SK-N-SH (cell line): ENCODE results near the gene CFAP97. TPM values are rescaled to one million over a fixed set of nuclear protein-coding genes. Genes with fewer than 3 reads are reported as not detected.
A peak's percentile ranks its signal among the peaks of the same experiment; 100 is the strongest.

Experiments used
- CTCF ChIA-PET: fragments of 300-600, 350-600 bp; formaldehyde crosslinking; extraction: SDS; loops from one replicate; lab custom pipeline; 2021; lab: Yijun Ruan, JAX
- POLR2A ChIA-PET: fragments of 350-600 bp; sonication (Branson Sonifier 250); formaldehyde crosslinking; extraction: SDS; loops from one replicate; lab custom pipeline; 2020; ENCODE audit warnings: antibody characterized with exemption, inconsistent platforms; lab: Yijun Ruan, JAX
- DNase-seq: peaks from one replicate; pipeline ENCODE4 v3.0.0; 2012
- H2AFZ ChIP-seq: fragments of 200-600 bp; sonication (generic); 2 replicates; pipeline ENCODE4 v1.8.1; 2016; ENCODE audit warnings: antibody characterized with exemption, mild to moderate bottlenecking, low read depth
- H3F3A ChIP-seq: fragments of 200-600 bp; sonication (generic); replicated peaks from 2 replicates; pipeline ENCODE3; 2016; ENCODE audit warnings: antibody characterized with exemption, mild to moderate bottlenecking; ENCODE audit not compliant: insufficient read depth
- H3K27ac ChIP-seq, 2 experiments: fragments of 200-500 bp in 1 of 2; fragments of 200-600 bp in 1 of 2; sonication (Bioruptor generic) in 1 of 2; sonication (generic), shearing (Covaris generic) in 1 of 2; 2 replicates each; pipeline versions ENCODE4 v1.5.1 to v1.6.1; 2014 to 2016; ENCODE audit warnings: low read depth in 2 of 2, inconsistent platforms in 1 of 2, low read length in 1 of 2, mild to moderate bottlenecking in 1 of 2, mixed read lengths in 1 of 2
- H3K27me3 ChIP-seq: fragments of 200-600 bp; sonication (generic), shearing (Covaris generic); 2 replicates; pipeline ENCODE4 v1.6.1; 2016; ENCODE audit warnings: mixed run types; ENCODE audit not compliant: insufficient read depth
- H3K36me3 ChIP-seq, 2 experiments: fragments of 200-500 bp in 1 of 2; fragments of 200-600 bp in 1 of 2; sonication (Bioruptor generic) in 1 of 2; sonication (generic) in 1 of 2; replicated peaks in 1 of 2; 2 replicates each; pipeline versions ENCODE3 to v1.5.1; 2014 to 2016; ENCODE audit warnings: low read length in 1 of 2, mild to moderate bottlenecking in 1 of 2; ENCODE audit not compliant: insufficient read depth in 2 of 2, control insufficient read depth in 1 of 2
- H3K4me1 ChIP-seq, 2 experiments: fragments of 200-500 bp in 1 of 2; fragments of 200-600 bp in 1 of 2; sonication (Bioruptor generic) in 1 of 2; sonication (generic), shearing (Covaris generic) in 1 of 2; 2 replicates each; pipeline versions ENCODE4 v1.5.1 to v1.6.1; 2014 to 2016; ENCODE audit warnings: low read depth in 1 of 2, low read length in 1 of 2, mixed run types in 1 of 2; ENCODE audit not compliant: insufficient read depth in 2 of 2, control insufficient read depth in 1 of 2
- H3K4me2 ChIP-seq: fragments of 200-600 bp; sonication (generic), shearing (Covaris generic); 2 replicates; pipeline ENCODE4 v1.6.1; 2017; ENCODE audit warnings: mixed run types
- H3K4me3 ChIP-seq, 2 experiments: fragments of 200-500 bp in 1 of 2; fragments of 200-600 bp in 1 of 2; sonication (Bioruptor generic) in 1 of 2; sonication (generic), shearing (Covaris generic) in 1 of 2; 2 replicates each; pipeline versions ENCODE4 v1.5.1 to v1.8.1; 2014 to 2016; ENCODE audit warnings: low read depth in 2 of 2, inconsistent platforms in 1 of 2, low read length in 1 of 2, mild to moderate bottlenecking in 1 of 2, mixed read lengths in 1 of 2, moderate library complexity in 1 of 2
- H3K79me2 ChIP-seq: fragments of 200-600 bp; sonication (generic); 2 replicates; pipeline ENCODE4 v1.8.1; 2017; ENCODE audit warnings: mild to moderate bottlenecking; ENCODE audit not compliant: insufficient read depth
- H3K9ac ChIP-seq: fragments of 200-600 bp; sonication (generic); 2 replicates; pipeline ENCODE4 v1.6.1; 2017; ENCODE audit warnings: mixed run types
- H3K9me2 ChIP-seq: fragments of 200-600 bp; sonication (generic); 2 replicates; pipeline ENCODE4 v1.6.1; 2017; ENCODE audit warnings: mixed run types
- H3K9me3 ChIP-seq: fragments of 200-600 bp; sonication (generic); 2 replicates; pipeline ENCODE4 v1.6.1; 2017; ENCODE audit warnings: mixed run types, mild to moderate bottlenecking, moderate library complexity
- H4K20me1 ChIP-seq: fragments of 200-600 bp; sonication (generic); 2 replicates; pipeline ENCODE4 v1.6.1; 2017; ENCODE audit warnings: mild to moderate bottlenecking, mixed run types; ENCODE audit not compliant: insufficient read depth
- ELF1 ChIP-seq: IDR thresholded peaks from 2 replicates; pipeline ENCODE4 v1.4.0; 2012
- GABPA ChIP-seq: IDR thresholded peaks from 2 replicates; pipeline ENCODE4 v1.4.0; 2012; ENCODE audit warnings: low read depth, mild to moderate bottlenecking
- IRF3 ChIP-seq: fragments of 150-350 bp; IDR thresholded peaks from 2 replicates; pipeline ENCODE4 v1.6.1; 2016; ENCODE audit warnings: mild to moderate bottlenecking, low read depth, low read length
- JUND ChIP-seq: IDR thresholded peaks from 2 replicates; pipeline ENCODE4 v1.4.0; 2012
- MXI1 ChIP-seq: IDR thresholded peaks from 2 replicates; pipeline ENCODE4 v1.6.1; 2012; ENCODE audit warnings: mild to moderate bottlenecking, low read depth, low read length, improper control_type of control experiment
- RXRA ChIP-seq: IDR thresholded peaks from 2 replicates; pipeline ENCODE4 v1.4.0; 2012; ENCODE audit warnings: low read depth, mild to moderate bottlenecking, borderline replicate concordance
- SIN3A ChIP-seq: IDR thresholded peaks from 2 replicates; pipeline ENCODE4 v1.6.1; 2012; ENCODE audit warnings: low read depth, mild to moderate bottlenecking, low read length, moderate library complexity, borderline replicate concordance
- SMC3 ChIP-seq: IDR thresholded peaks from 2 replicates; pipeline ENCODE4 v1.6.1; 2012; ENCODE audit warnings: low read depth, low read length, improper control_type of control experiment
- WGBS: methylation state at CpG from one replicate; pipeline ENCODE4 v1.1.6; 2017; ENCODE audit warnings: low lambda C conversion rate; 5-methylcytosine and 5-hydroxymethylcytosine counted together
- polyA plus RNA-seq, 3 experiments: library from polyadenylated mRNA; depleted of rRNA; stranded (reverse); fragments of >200 nt; gene quantifications; 2 replicates each; pipeline ENCODE4 v1.2.3, GENCODE V29; 2012
- TF ChIP-seq, protein P1 (sequence below): fragments of 200-600 bp; sonication (generic); IDR thresholded peaks from 2 replicates; pipeline ENCODE4 v1.6.1; 2017; ENCODE audit warnings: antibody characterized with exemption, mild to moderate bottlenecking, moderate library complexity
- TF ChIP-seq, protein P2 (sequence below): IDR thresholded peaks from 2 replicates; pipeline ENCODE4 v1.4.0; 2012; ENCODE audit warnings: low read depth, borderline replicate concordance

CFAP97 gene
- polyA plus RNA-seq, 1 of the 3 experiments (the other 2 are of a cell fraction): 10.6 TPM

DNA sequence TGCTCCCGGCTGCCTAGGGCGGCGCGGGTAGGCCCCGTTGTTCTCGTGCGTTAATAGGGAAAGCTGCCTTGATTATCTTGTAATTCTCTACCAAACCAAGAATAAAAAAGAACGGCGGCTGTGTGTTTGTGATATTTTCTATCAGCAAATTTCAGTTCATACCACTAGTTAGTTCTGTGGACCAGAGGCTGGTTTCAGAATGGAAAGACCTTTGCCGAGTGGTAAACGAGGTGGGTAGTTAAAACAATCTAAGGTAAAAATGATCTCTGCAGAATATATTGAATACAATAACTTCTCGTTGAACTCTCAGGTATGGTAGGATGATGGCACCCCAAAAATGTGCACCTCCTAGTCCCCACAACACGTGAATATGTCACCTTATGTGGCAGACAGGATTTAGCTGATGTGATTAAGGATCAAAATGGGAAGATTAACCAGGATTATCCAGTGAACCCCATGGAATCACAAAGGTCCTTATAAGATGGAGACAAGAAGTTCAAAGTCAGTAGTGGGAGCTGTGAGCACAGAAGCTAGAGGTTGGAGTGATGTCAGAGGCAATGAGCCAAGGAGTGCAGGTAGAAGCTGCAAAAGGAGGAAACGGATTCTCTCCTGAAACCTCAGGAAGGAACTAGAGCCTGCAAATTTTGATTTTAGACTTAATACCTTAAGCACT lies 574 bp upstream of the CFAP97 start:
- H3K4me1 ChIP-seq: peaks cover 15% of the 10 kb centered on the region in 2 experiments; a peak in 3 of 4 replicates
- H4K20me1 ChIP-seq: no peaks in the 10 kb centered on the region
- H3K4me3 ChIP-seq: peak overlapping the region; percentile 61 to 72
- peak overlapping the region; percentile 93 for H3K9ac ChIP-seq
- WGBS: 11% methylated on average over 13 of the region's 14 CpGs
- no peak for DNase-seq
- H3K36me3 ChIP-seq: peaks cover 0 to 4% of the 10 kb centered on the region in 2 experiments
- H3K79me2 ChIP-seq: peaks cover 57% of the 10 kb centered on the region
- H3K4me2 ChIP-seq: peak overlapping the region; percentile 84
- ChIA-PET CTCF (interaction anchor here (1.7 kb wide), 1 partner anchor 20 kb away, joined by 4 read pairs; no protein-coding TSS in a partner anchor), POLR2A (interaction anchor here (1.0 kb wide), 1 partner anchor 192 kb away, joined by 5 read pairs; the partner anchor contains the start of genes ANKRD37 and LRP2BP)
- no peaks in the 10 kb centered on the region for H3K9me3 ChIP-seq
- peaks cover 18% of the 10 kb centered on the region for H3F3A ChIP-seq
- H2AFZ ChIP-seq: peak overlapping the region; percentile 94
- peak overlapping the region; percentile 80 to 84; a peak in 3 of 4 replicates for H3K27ac ChIP-seq
- TF ChIP-seq SMC3 (0 out of 2 replicates have a peak, but pooled peaks have one; percentile 14), SIN3A (0 out of 2 replicates have a peak, but pooled peaks have one; percentile 19), JUND (no peak), MXI1 (peak; percentile 18; the same call in 1 of the 2 replicates)
- TF ChIP-seq, protein P1, sequence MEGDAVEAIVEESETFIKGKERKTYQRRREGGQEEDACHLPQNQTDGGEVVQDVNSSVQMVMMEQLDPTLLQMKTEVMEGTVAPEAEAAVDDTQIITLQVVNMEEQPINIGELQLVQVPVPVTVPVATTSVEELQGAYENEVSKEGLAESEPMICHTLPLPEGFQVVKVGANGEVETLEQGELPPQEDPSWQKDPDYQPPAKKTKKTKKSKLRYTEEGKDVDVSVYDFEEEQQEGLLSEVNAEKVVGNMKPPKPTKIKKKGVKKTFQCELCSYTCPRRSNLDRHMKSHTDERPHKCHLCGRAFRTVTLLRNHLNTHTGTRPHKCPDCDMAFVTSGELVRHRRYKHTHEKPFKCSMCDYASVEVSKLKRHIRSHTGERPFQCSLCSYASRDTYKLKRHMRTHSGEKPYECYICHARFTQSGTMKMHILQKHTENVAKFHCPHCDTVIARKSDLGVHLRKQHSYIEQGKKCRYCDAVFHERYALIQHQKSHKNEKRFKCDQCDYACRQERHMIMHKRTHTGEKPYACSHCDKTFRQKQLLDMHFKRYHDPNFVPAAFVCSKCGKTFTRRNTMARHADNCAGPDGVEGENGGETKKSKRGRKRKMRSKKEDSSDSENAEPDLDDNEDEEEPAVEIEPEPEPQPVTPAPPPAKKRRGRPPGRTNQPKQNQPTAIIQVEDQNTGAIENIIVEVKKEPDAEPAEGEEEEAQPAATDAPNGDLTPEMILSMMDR: no peak
- no peaks in the 10 kb centered on the region for H3K9me2 ChIP-seq
- H3K27me3 ChIP-seq: no peaks in the 10 kb centered on the region

GRCh38 chr4:185202984-185203485 lies 765 bp downstream of the CFAP97 start:
- Histone ChIP-seq H3K36me3 (peaks cover 0 to 9% of the 10 kb centered on the region in 2 experiments), H3F3A (peaks cover 18% of the 10 kb centered on the region), H4K20me1 (no peaks in the 10 kb centered on the region), H3K9ac (peak overlapping the region; percentile 93), H2AFZ (peak overlapping the region; percentile 71), H3K9me2 (no peaks in the 10 kb centered on the region), H3K4me3 (peak overlapping the region; percentile 61 to 72), H3K79me2 (peaks cover 70% of the 10 kb centered on the region), H3K9me3 (no peaks in the 10 kb centered on the region), H3K27ac (peak overlapping the region; percentile 80 to 84), H3K4me1 (peaks cover 11 to 15% of the 10 kb centered on the region in 2 experiments; a peak in 3 of 4 replicates), H3K4me2 (peak overlapping the region; percentile 93), H3K27me3 (no peaks in the 10 kb centered on the region)
- no peak for TF ChIP-seq ELF1
- no peak for TF ChIP-seq GABPA
- TF ChIP-seq SMC3: no peak
- TF ChIP-seq, protein P2, sequence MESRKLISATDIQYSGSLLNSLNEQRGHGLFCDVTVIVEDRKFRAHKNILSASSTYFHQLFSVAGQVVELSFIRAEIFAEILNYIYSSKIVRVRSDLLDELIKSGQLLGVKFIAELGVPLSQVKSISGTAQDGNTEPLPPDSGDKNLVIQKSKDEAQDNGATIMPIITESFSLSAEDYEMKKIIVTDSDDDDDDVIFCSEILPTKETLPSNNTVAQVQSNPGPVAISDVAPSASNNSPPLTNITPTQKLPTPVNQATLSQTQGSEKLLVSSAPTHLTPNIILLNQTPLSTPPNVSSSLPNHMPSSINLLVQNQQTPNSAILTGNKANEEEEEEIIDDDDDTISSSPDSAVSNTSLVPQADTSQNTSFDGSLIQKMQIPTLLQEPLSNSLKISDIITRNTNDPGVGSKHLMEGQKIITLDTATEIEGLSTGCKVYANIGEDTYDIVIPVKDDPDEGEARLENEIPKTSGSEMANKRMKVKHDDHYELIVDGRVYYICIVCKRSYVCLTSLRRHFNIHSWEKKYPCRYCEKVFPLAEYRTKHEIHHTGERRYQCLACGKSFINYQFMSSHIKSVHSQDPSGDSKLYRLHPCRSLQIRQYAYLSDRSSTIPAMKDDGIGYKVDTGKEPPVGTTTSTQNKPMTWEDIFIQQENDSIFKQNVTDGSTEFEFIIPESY: no peak
- TF ChIP-seq IRF3: no peak
- TF ChIP-seq RXRA: no peak
- POLR2A ChIA-PET: interaction anchor here (1.6 kb wide), 1 partner anchor 192 kb away, joined by 4 read pairs; the partner anchor contains the start of gene LRP2BP
- DNase-seq: no peak
- 55% methylated on average over 8 of the region's 8 CpGs for WGBS
- CTCF ChIA-PET: interaction anchor here (3.8 kb wide), 1 partner anchor 20 kb away, joined by 17 read pairs; no protein-coding TSS in a partner anchor
